Effector CD8-positive, alpha-beta T cell (primary cell): Measurements from ENCODE around the gene CDHR1.

ENCODE experiments used
- DNase-seq: peaks from one replicate; lab custom pipeline; 2025; lab: John Stamatoyannopoulos, UW

The CDHR1 gene

DNA sequence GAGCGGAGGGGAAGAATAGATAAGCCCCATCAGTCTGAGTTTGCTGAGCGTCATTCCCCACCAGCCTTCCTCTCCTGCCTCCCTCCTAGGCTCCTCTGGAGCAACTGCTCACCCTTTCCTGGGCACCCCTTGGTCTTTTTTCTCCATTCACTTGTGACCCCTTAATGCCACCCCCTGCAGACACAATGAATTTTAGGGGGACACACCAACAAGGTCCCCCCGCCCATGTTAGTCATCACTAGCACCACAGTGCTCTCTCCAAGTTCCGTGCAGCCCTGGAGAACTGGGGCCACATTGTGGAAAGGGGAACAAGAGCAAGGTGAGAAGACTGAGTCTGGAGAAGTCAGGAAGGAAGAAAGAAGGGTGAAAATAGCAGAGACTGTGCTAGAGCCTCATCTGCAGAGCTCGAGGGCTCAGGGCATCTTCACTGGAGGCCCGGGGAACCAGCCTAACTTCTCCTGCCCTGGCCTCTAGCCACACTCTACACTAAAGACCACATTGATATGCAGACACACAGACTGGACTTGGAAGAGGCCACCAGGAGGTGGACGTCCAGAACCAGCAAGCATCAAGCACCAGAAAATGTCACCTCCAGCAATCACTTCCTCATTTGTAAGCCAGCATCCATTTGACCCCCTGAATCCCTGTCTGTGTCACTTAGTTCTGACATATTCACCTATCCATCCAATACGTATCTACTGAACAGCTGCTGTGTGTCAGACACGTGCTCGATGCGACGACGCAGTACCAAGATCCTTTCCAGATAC is 68.0 kb downstream of the CDHR1 start:
- no peak for DNase-seq

- no peak for DNase-seq
Measured at GRCh38 chr10:84263716-84264115, 69.4 kb downstream of the CDHR1 start.

DNA sequence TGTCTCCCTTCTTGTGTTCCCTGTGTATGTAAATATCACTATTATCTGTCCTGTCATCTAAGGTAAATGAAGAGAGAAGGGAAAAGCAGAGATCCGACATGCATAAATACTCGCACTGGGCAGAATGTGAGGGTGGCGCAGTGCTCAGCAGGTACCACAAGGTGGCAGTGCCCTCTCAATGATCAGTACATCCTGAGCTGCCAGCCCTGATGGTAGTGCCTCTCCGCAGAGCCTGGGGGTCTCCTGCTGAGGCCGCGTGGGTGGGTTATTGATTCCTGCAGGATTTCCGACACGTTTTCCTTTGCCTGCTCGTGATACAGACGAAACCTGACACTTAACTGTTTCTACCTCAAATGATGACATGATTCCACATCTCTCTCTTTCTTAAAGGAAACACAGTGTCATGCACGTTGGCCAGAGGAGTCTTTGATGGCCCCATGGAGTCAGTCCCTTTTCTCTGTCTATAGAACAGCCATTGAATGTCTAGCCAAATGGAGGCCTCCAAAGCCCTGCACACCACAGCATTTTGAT is 70.3 kb downstream of the CDHR1 start:
- peak; percentile 49 for DNase-seq

- no peak for DNase-seq
Measured at GRCh38 chr10:84265418-84265817, 71.1 kb downstream of the CDHR1 start.

GRCh38 chr10:84267503-84268126 is 73.3 kb downstream of the CDHR1 start:
- DNase-seq: peak; percentile 8

- no peak for DNase-seq
Measured at GRCh38 chr10:84269162-84269561, 74.8 kb downstream of the CDHR1 start.
